Endothelial cell of umbilical vein (primary cell): Measurements from ENCODE around the gene ADAM19. TPM values are rescaled to one million over a fixed set of nuclear protein-coding genes. Genes with fewer than 3 reads are reported as not detected.

Experiments
- BruUV-seq: library from RNA; stranded (reverse); fragments of 400-500 nt; replicated peaks from 2 replicates; lab custom pipeline; 2021; lab: Mats Ljungman, UMichigan
- CTCF ChIA-PET: fragments of 300-600, 350-600 bp; sonication (Branson Sonifier 250); formaldehyde crosslinking; loops from one replicate; lab custom pipeline; 2021; ENCODE audit warnings: antibody characterized with exemption, inconsistent platforms; lab: Charles Lee
- POLR2A ChIA-PET: fragments of 300-600, 350-600 bp; sonication (Branson Sonifier 250); formaldehyde crosslinking; loops from one replicate; lab custom pipeline; 2021; ENCODE audit warnings: antibody characterized with exemption, inconsistent platforms; lab: Charles Lee
- DNase-seq: peaks from one replicate; pipeline ENCODE4 v3.0.0-alpha.2; 2011; ENCODE audit warnings: low read depth, low spot score
- FAIRE-seq: peaks from 2 replicates; lab custom pipeline; 2011; peaks lifted over from hg19 to GRCh38; lab: Jason Lieb, UNC
- H2AFZ ChIP-seq: 2 replicates; pipeline ENCODE4 v1.6.0; 2012; ENCODE audit warnings: low read depth, low read length, control low read depth, inconsistent platforms
- H3K27ac ChIP-seq: 2 replicates; pipeline ENCODE4 v1.5.1; 2011; ENCODE audit warnings: low read depth, mild to moderate bottlenecking, control low read depth, low read length, moderate library complexity; ENCODE audit not compliant: insufficient read depth
- H3K27me3 ChIP-seq, 2 experiments: 2 replicates each; pipeline versions ENCODE4 v1.6.0 to v1.6.1; 2011; ENCODE audit warnings: low read length in 2 of 2, mixed read lengths in 1 of 2; ENCODE audit not compliant: control insufficient read depth in 2 of 2, insufficient read depth in 2 of 2
- H3K36me3 ChIP-seq, 2 experiments: 2 replicates in 1 of 2; 3 replicates in 1 of 2; pipeline ENCODE4 v1.5.1; 2011; ENCODE audit warnings: low read length in 2 of 2, mild to moderate bottlenecking in 1 of 2, moderate library complexity in 1 of 2; ENCODE audit not compliant: control insufficient read depth in 2 of 2, insufficient read depth in 2 of 2; ENCODE audit errors: extremely low read depth in 1 of 2
- H3K4me1 ChIP-seq: 3 replicates; pipeline ENCODE4 v1.5.1; 2011; ENCODE audit warnings: mild to moderate bottlenecking, low read length; ENCODE audit not compliant: control insufficient read depth, insufficient read depth; ENCODE audit errors: extremely low read depth
- H3K4me2 ChIP-seq: 2 replicates; pipeline ENCODE4 v1.6.1; 2011; ENCODE audit warnings: low read length, control low read depth, mixed read lengths; ENCODE audit not compliant: insufficient read depth
- H3K4me3 ChIP-seq, 3 experiments: fragments of 200-600 bp in 1 of 3; sonication (generic), shearing (Covaris generic) in 1 of 3; replicated peaks in 1 of 3; 2 replicates each; pipeline ENCODE4 v1.5.1; 2011 to 2016; ENCODE audit warnings: control low read depth in 3 of 3, low read length in 3 of 3, mild to moderate bottlenecking in 2 of 3, inconsistent platforms in 1 of 3, low read depth in 1 of 3, moderate library complexity in 1 of 3; ENCODE audit not compliant: insufficient read depth in 1 of 3
- H3K79me2 ChIP-seq: 2 replicates; pipeline ENCODE4 v1.6.0; 2012; ENCODE audit warnings: low read length, inconsistent platforms; ENCODE audit not compliant: control insufficient read depth, insufficient read depth
- H3K9ac ChIP-seq: replicated peaks from 2 replicates; pipeline ENCODE3; 2011; ENCODE audit warnings: low read length, control low read depth; ENCODE audit not compliant: insufficient read depth; ENCODE audit errors: extremely low read depth
- H3K9me1 ChIP-seq: replicated peaks from 3 replicates; pipeline ENCODE4 v1.6.0; 2011; ENCODE audit warnings: mild to moderate bottlenecking, low read length; ENCODE audit not compliant: control insufficient read depth, insufficient read depth; ENCODE audit errors: extremely low read depth
- H3K9me3 ChIP-seq: replicated peaks from 2 replicates; pipeline ENCODE4 v1.5.1; 2012; ENCODE audit warnings: low read length, inconsistent platforms; ENCODE audit not compliant: control insufficient read depth, insufficient read depth
- H4K20me1 ChIP-seq: replicated peaks from 2 replicates; pipeline ENCODE3; 2011; ENCODE audit warnings: mild to moderate bottlenecking, low read length; ENCODE audit not compliant: control insufficient read depth, insufficient read depth; ENCODE audit errors: extremely low read depth
- EZH2 ChIP-seq: IDR thresholded peaks from 2 replicates; pipeline ENCODE4 v1.6.1; 2012; ENCODE audit warnings: borderline replicate concordance, low read depth, mild to moderate bottlenecking, moderate library complexity, low read length, inconsistent platforms; ENCODE audit not compliant: severe bottlenecking
- FOS ChIP-seq: IDR thresholded peaks from 2 replicates; pipeline ENCODE4 v1.6.1; 2011; ENCODE audit warnings: mild to moderate bottlenecking, low read length, moderate library complexity, borderline replicate concordance; ENCODE audit not compliant: insufficient read depth
- GATA2 ChIP-seq: IDR thresholded peaks from 2 replicates; pipeline ENCODE4 v1.7.0; 2011; ENCODE audit warnings: low read depth, mild to moderate bottlenecking, moderate library complexity, mixed read lengths, low read length; ENCODE audit not compliant: insufficient read length, insufficient read depth
- JUN ChIP-seq: IDR thresholded peaks from 2 replicates; pipeline ENCODE4 v1.6.1; 2011; ENCODE audit warnings: borderline replicate concordance, low read depth; ENCODE audit not compliant: insufficient read length, insufficient read depth
- MAX ChIP-seq: IDR thresholded peaks from 2 replicates; pipeline ENCODE4 v1.6.1; 2011; ENCODE audit not compliant: insufficient read depth, insufficient read length
- MYC ChIP-seq: IDR thresholded peaks from one replicate; pipeline ENCODE4 v1.6.1; 2011; ENCODE audit warnings: mild to moderate bottlenecking, low read depth, low read length
- POLR2A ChIP-seq: IDR thresholded peaks from 2 replicates; pipeline ENCODE4 v1.6.1; 2012; ENCODE audit warnings: low read depth, mild to moderate bottlenecking, control low read depth, low read length
- POLR2AphosphoS5 ChIP-seq: IDR thresholded peaks from 2 replicates; pipeline ENCODE4 v1.6.1; 2012; ENCODE audit warnings: low read depth, mild to moderate bottlenecking, control low read depth, low read length, moderate library complexity; ENCODE audit not compliant: insufficient read depth
- dilution Hi-C: fragments of 300-500 bp; cut with MboI; formaldehyde crosslinking; loops from one replicate; pipeline ENCODE4 v1.15.0; 2019; ENCODE audit warnings: low sequenced_read_pairs; ENCODE audit not compliant: extremely low pct_ligation_motif_present
- intact Hi-C: fragments of 100-400 bp; cut with micrococcal nuclease; formaldehyde crosslinking; loops from one replicate; pipeline ENCODE4 v1.10.0; 2022
- polyA plus RNA-seq, 4 experiments: library from polyadenylated mRNA; depleted of rRNA in 3 of 4; stranded (reverse) in 3 of 4; unstranded in 1 of 4; fragments of >200 nt; gene quantifications; 2 replicates each; pipeline versions ENCODE4 v1.2.1 to v1.2.3, GENCODE V29; 2011 to 2012; ENCODE audit warnings: missing spikeins in 1 of 4
- total RNA-seq: library from RNA; stranded (reverse); gene quantifications from 2 replicates; pipeline ENCODE4 v1.2.3, GENCODE V29; 2021
- TF ChIP-seq, protein P1 (sequence below), 2 donors: IDR thresholded peaks; 1 replicate in 1 of 2; 2 replicates in 1 of 2; pipeline ENCODE4 v1.5.1; 2011; ENCODE audit warnings: low read length in 2 of 2, mild to moderate bottlenecking in 2 of 2, moderate library complexity in 2 of 2, control low read depth in 1 of 2, inconsistent platforms in 1 of 2, low read depth in 1 of 2; ENCODE audit not compliant: insufficient read depth in 1 of 2; ENCODE audit errors: extremely low read depth in 1 of 2

ADAM19 gene
- total and polyA plus RNA-seq, 2 donors (not counting 3 experiments of a cell fraction or from before 2014, with no cell fraction given), result 10.0 to 22.6 TPM

GRCh38 chr5:157486221-157486681 is 89.3 kb downstream of the ADAM19 start:
- H3K27me3 ChIP-seq, result no peaks in the 10 kb centered on the region
- H3K9ac ChIP-seq, result no peak overlapping the region
- dilution Hi-C loops (loop anchor here (25.0 kb wide), 1 partner anchor 149 kb away; a partner anchor contains a TSS), intact Hi-C loops (no loop called here)
- ChIA-PET POLR2A (no interaction called here), CTCF (interaction anchor here (1.1 to 2.5 kb wide), 3 partner anchors 13 to 143 kb away, joined by 5 to 12 read pairs (median 5); no protein-coding TSS in a partner anchor)
- H3K4me3 ChIP-seq, result no peak overlapping the region
- H4K20me1 ChIP-seq, result no peaks in the 10 kb centered on the region
- no peak overlapping the region for H2AFZ ChIP-seq
- no peak overlapping the region for H3K27ac ChIP-seq
- TF ChIP-seq EZH2 (no peak), POLR2AphosphoS5 (no peak), POLR2A (no peak), GATA2 (no peak), MAX (no peak), FOS (no peak), MYC (no peak), JUN (no peak)
- TF ChIP-seq, protein P1, sequence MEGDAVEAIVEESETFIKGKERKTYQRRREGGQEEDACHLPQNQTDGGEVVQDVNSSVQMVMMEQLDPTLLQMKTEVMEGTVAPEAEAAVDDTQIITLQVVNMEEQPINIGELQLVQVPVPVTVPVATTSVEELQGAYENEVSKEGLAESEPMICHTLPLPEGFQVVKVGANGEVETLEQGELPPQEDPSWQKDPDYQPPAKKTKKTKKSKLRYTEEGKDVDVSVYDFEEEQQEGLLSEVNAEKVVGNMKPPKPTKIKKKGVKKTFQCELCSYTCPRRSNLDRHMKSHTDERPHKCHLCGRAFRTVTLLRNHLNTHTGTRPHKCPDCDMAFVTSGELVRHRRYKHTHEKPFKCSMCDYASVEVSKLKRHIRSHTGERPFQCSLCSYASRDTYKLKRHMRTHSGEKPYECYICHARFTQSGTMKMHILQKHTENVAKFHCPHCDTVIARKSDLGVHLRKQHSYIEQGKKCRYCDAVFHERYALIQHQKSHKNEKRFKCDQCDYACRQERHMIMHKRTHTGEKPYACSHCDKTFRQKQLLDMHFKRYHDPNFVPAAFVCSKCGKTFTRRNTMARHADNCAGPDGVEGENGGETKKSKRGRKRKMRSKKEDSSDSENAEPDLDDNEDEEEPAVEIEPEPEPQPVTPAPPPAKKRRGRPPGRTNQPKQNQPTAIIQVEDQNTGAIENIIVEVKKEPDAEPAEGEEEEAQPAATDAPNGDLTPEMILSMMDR (IDR thresholded peaks at IDR 0.05; ENCODE audit: extremely low read depth in 1 of 2, insufficient read depth in 1 of 2, low read depth in 1 of 2, low read length in 2 of 2), result no peak
- no peak overlapping the region for H3K4me2 ChIP-seq
- no peak for FAIRE-seq
- BruUV-seq, result no TSS peak
- H3K4me1 ChIP-seq, result no peaks in the 10 kb centered on the region
- no peak for DNase-seq
- no peaks in the 10 kb centered on the region for H3K79me2 ChIP-seq
- peaks cover 0 to 2% of the 10 kb centered on the region in 2 experiments for H3K36me3 ChIP-seq
- H3K9me1 ChIP-seq, result no peaks in the 10 kb centered on the region
- H3K9me3 ChIP-seq, result no peaks in the 10 kb centered on the region
